ENCODE results near the gene CPA3.

Gene CPA3

DNA sequence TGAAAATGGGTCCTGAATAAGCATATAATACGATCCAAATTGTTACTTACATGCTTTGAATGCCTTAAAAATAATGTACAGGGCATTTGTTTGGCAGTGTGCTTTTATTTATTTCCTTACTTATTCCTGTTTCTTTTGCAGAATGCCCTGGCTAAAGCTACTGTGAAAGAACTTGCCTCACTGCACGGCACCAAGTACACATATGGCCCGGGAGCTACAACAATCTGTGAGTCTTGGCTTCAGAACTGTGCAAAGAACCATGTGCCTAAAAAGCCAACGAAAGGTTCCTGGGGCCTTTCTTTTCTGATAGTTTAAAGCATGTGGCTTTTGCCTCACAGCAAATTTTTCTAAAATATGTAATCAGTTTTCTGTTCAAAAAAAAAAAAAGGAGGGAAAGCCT, 7.8 kb upstream of the CPA3 start:
- no peak for DNase-seq (ENCODE audit: low read depth)

DNA sequence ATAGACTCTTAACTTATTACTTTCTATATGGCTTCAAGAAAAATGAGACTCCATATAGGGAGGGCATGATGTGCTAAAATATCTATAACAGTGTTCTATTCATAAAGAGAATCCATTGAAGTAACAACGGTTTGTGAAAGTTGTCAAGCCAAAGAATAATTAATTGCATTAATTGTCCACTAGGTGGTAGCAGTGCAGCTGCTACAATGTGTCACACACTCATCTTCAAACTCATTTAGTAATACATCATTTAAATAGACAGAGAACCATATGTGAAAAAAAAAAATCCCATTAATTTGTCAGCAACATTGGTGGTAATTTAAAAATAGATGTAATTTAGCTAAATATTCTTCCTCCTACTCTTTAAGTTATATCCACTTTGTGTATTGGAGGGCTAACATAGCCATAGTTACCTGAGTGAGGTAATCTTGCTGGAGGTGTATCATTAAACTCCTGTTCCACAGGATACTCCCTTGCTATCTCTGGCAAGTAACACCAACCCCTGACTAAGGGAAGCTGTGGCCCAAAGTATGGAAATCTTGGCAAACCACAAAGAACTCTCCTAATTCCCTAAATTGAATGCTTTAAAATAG, 3.7 kb upstream of the CPA3 start:
- no peak for DNase-seq (ENCODE audit: low read depth)

DNA sequence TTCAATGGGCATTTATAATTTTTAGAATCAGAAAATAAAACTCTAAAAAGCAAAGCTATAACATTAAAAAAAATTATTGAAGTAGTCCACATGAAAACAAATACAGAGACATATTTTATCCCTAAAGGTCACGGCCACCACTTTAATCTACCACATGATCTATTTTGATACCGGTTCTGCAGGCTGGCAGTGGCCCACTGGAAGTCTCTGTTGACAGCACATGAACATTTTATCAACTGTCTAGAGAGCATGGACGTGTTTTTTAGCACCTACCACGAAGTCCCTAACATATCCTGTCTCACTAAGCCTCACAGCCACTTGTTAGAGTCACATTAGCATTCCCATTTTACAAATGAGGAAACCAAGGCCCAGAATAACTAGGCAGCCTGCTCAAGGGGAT, 1.8 kb upstream of the CPA3 start:
- DNase-seq (ENCODE audit: low read depth) = no peak

- no peak for DNase-seq (ENCODE audit: low read depth)
These were observed 1.3 kb upstream of the CPA3 start for GRCh38 chr3:148863814-148864213.

- DNase-seq (ENCODE audit: low read depth) = no peak
These were observed 1.2 kb downstream of the CPA3 start for GRCh38 chr3:148866261-148866660.

DNA sequence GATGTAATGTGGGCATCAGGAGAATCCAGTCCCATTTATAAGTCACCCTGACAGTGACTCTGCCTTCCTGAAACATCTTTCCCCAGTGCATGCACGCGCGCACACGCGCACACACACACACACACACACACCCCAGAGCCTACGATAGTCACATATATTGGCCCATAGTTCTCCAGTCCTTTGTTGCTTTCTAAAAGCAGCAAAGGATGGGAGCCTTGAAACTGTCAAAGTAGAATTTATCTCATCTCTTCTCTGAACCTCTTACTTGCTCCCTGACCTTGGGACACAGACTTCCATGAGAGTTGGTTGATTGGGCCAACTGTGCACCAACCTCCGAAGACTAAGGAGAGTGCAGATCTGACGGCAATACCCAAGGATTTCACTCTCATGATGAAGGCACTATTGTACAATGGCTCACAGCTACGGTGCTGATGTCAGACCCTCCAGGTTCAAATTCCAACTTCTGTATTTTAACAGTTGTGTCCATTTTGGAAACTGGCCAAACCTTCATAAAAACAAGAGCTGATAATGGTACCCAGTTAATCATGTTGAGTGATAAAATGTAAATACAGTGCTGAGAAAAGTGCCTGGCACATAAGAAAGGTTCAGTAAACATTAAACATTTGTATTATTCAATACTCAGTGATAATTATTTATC, 8.3 kb downstream of the CPA3 start:
- DNase-seq (ENCODE audit: low read depth) = no peak

DNA sequence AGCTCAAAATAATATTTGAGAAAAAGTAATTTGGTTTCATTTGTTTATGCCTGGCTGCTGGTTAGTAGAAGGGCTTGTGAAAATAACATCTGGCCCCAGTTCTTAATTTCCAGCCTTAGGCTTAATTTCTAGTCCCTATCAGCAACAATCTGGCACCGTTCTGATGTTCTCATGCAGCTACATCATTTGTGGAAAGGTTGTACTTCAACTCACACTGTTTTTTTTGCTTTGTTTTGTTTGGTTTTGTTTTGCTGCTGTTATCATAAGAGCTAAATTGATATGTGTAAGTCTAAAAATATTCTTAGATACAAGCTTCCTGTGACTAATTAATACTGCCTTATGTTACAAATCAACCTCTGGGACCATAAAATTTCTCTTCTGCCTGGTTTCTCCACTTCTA, 8.9 kb downstream of the CPA3 start:
- DNase-seq (ENCODE audit: low read depth) = no peak

- DNase-seq (ENCODE audit: low read depth) = no peak
These were observed 13.0 kb downstream of the CPA3 start for GRCh38 chr3:148878095-148878494.

GRCh38 chr3:148879256-148879655, 14.2 kb downstream of the CPA3 start:
- DNase-seq (ENCODE audit: low read depth) = no peak

GRCh38 chr3:148880681-148881080, 15.6 kb downstream of the CPA3 start:
- no peak for DNase-seq (ENCODE audit: low read depth)

- DNase-seq (ENCODE audit: low read depth) = no peak
These were observed 16.2 kb downstream of the CPA3 start for GRCh38 chr3:148881286-148881685.

- DNase-seq (ENCODE audit: low read depth) = peak; percentile 54
These were observed 17.2 kb downstream of the CPA3 start for GRCh38 chr3:148882288-148882687.

DNA sequence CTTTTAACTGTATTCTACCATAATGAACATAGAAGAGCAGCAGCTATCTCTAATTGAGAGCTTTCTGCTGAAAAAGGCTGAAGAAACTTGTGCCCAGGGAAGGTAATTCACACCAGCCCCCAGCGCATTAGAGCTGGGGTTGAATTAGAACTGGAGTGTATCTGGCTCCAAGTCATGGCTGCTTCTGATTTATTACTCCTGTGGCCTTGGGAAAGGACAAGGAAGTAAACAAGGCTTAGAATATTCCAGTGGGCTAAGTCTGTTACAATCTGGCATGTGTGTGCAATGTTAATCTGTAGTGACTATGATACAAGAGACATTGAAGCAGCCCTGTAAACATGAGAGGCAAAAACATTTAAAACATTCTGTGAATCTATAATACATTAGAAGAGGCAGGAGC, 18.1 kb downstream of the CPA3 start:
- no peak for DNase-seq (ENCODE audit: low read depth)

- no peak for DNase-seq (ENCODE audit: low read depth)
These were observed 19.2 kb downstream of the CPA3 start for GRCh38 chr3:148884261-148884660.

DNA sequence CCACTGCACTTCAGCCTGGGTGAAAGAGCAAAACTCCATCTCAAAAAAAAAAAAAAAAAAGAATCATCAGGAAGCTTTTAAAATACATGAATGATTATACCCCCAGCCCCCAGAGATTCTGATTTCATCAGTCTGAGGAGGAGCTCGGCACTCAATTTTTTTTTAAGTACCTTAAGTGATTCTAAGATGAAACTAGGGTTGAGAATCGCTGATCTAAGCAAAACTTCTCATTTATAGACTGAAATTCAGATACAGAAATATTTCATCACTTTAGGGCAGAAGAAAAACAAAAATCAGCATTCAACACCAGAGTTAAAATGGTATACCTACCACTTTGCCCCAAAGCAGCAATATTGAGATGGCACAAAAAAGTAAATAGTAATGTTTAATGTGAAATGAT, 24.7 kb downstream of the CPA3 start:
- no peak for DNase-seq (ENCODE audit: low read depth)

DNA sequence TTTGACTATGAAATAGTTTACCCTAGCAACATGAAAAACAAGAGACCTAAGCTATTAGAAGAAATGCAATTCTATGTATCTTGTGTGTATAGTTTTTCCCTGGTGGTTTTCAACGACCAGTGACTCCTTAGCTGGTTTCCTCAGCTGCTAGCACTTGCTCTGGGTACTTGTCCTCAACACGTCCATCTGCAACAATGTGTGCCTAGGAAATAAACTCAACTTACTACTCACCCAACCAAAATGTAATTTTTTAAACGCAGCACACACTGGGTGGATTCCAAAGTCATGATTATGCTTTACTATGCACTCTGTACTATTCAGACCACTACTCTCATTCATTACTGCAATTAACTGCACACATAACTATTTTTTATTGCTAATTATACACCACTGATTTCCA, 31.0 kb downstream of the CPA3 start:
- no peak for DNase-seq (ENCODE audit: low read depth)

GRCh38 chr3:148901987-148902791, 37.1 kb downstream of the CPA3 start:
- DNase-seq (ENCODE audit: low read depth) = peak; percentile 31

DNA sequence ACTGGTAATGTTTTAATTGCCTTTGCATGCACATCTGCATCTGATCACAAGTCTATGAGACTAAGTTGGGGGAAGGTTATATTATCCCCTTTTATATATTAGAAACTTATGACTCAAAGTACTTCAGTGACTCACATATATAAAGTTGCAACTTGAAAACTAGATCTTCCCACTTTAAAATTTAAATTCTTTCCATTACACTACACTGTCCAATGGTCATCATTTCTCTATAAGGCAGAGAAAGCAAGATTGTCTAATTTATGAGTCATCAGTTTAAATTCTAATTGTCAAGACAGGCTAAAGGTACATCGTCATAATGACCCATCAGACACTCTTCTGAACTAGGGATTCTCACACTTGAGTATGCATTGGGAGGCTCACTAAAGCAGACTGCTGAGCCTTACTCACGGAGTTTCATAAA, 37.9 kb downstream of the CPA3 start:
- DNase-seq (ENCODE audit: low read depth) = peak; percentile 21

DNA sequence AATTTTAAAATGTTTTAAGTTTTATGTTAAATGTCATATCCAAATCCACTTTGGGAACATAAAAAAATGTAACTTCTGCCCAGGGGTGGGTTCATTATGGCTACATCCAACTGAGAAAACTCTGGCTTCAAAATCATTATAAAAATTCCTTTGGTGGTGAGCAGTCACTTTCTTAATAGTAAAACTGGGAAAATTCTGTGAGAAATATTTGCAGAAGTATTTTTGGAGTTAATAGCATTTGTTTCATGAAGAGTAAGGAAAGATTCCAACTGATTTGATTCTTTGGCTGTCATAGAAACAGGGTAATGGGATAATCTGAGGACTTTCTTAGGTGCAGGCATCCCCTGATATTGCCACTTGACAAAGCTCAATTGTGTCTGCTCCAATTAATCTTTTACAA, 38.8 kb downstream of the CPA3 start:
- no peak for DNase-seq (ENCODE audit: low read depth)

GRCh38 chr3:148906667-148907066, 41.6 kb downstream of the CPA3 start:
- no peak for DNase-seq (ENCODE audit: low read depth)

DNA sequence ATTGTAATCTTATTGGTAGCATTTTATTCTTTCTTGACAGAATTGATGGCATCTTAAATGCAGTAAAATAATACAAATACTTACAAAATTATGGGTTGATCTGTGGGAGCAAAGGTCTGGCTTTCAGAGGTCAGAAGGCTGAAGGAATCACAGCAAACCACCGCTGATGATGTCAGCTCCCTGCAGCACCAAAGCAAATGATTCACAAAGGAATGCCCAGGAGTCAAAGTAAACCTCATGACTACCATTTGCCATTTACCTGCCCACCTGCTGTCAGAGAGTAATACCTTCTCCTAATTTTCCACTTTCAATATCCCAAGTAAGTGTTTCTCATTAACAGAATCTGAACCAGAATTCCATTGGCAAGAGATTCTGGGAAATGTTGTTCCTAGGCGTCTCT, 46.1 kb downstream of the CPA3 start:
- no peak for DNase-seq (ENCODE audit: low read depth)

DNA sequence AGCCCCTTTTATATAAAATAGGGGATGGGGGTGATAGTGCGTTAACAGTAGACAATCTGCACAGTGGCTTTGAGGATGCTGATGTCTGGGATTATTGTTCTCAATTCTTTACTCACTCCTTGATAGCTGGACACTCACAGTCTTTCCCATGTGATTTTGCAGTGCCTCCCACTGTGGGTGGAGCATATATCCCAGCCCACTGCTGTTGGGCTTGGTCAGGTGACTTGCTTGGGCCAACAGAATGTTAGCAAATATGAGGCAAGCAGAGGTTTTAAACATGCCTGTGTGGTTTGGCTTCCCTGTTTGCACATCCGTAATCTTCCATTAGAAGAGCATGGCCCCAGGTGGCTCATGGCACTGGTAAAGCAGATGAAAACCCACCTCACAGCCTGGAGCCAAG, 46.5 kb downstream of the CPA3 start:
- DNase-seq (ENCODE audit: low read depth) = no peak

- DNase-seq (ENCODE audit: low read depth) = no peak
These were observed 50.0 kb downstream of the CPA3 start for GRCh38 chr3:148914936-148915690.
